ENCODE results near the gene ENPP6. TPM values are rescaled to one million over a fixed set of nuclear protein-coding genes. Genes with fewer than 3 reads are reported as not detected.

The ENPP6 gene
- total and polyA plus RNA-seq, 2 of the 13 experiments (the other 11 are each of a cell fraction or from before 2014, with no cell fraction given), result not detected

DNA sequence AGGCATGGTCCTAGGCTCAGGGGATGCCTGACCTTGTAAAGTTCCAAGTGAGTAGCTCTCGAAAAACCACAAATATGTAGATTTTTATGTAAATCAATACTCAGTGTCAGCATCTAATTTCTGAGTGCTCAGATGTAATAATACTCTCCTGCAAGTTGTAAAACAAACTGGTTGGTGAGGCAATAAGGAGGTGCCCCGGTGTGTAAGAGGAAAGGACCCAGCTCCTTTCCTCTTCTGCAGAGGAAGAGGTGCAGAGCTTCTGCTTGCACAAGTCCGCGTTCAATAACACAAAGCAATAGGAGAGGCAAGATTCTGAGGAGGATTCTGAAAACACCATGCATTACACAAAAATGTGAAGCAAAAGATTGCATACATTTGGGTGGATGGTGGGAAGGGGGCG is 43.6 kb upstream of the ENPP6 start:
- no TSS peak for BruUV-seq (replicated peaks)
- Histone ChIP-seq H3K4me1 (ENCODE audit: insufficient read depth, low read length) (peaks cover 9% of the 10 kb centered on the region), H4K20me1 (ENCODE audit: insufficient read depth, low read length) (no peaks in the 10 kb centered on the region), H3K4me3 (replicated peaks in 1 of 3; ENCODE audit: insufficient read depth in 1 of 3, low read depth in 2 of 3, low read length in 3 of 3) (no peak overlapping the region), H2AFZ (ENCODE audit: low read length) (no peak overlapping the region), H3K36me3 (replicated peaks in 1 of 2; ENCODE audit: control insufficient read depth in 1 of 2, insufficient read depth in 2 of 2, low read length in 2 of 2) (no peaks in the 10 kb centered on the region), H3K27ac (ENCODE audit: extremely low read length, insufficient read depth, low read length) (no peak overlapping the region), H3K79me2 (ENCODE audit: insufficient read depth, low read length) (no peaks in the 10 kb centered on the region), H3K4me2 (ENCODE audit: low read depth, low read length) (no peak overlapping the region), H3K27me3 (ENCODE audit: control insufficient read depth in 1 of 2, insufficient read depth in 2 of 2, low read length in 2 of 2) (peaks cover 3 to 12% of the 10 kb centered on the region in 2 experiments; a peak in 2 of 5 replicates), H3K9ac (ENCODE audit: insufficient read depth, low read depth, low read length) (no peak overlapping the region), H3K9me3 (ENCODE audit: low read length) (no peaks in the 10 kb centered on the region)
- CTCF ChIA-PET (ENCODE audit: low intra/inter-chr PET ratio, low total read pairs), result no interaction called here
- WGBS (ENCODE audit: low lambda C conversion rate), result 62% methylated on average over 5 of the region's 5 CpGs
- no peak for TF ChIP-seq NFE2L2 (IDR thresholded peaks at IDR 0.05; ENCODE audit: low read length)
- TF ChIP-seq NFKB2 (CRISPR knock-in tag; IDR thresholded peaks at IDR 0.05; ENCODE audit: borderline replicate concordance), result no peak
- TF ChIP-seq, protein P1, sequence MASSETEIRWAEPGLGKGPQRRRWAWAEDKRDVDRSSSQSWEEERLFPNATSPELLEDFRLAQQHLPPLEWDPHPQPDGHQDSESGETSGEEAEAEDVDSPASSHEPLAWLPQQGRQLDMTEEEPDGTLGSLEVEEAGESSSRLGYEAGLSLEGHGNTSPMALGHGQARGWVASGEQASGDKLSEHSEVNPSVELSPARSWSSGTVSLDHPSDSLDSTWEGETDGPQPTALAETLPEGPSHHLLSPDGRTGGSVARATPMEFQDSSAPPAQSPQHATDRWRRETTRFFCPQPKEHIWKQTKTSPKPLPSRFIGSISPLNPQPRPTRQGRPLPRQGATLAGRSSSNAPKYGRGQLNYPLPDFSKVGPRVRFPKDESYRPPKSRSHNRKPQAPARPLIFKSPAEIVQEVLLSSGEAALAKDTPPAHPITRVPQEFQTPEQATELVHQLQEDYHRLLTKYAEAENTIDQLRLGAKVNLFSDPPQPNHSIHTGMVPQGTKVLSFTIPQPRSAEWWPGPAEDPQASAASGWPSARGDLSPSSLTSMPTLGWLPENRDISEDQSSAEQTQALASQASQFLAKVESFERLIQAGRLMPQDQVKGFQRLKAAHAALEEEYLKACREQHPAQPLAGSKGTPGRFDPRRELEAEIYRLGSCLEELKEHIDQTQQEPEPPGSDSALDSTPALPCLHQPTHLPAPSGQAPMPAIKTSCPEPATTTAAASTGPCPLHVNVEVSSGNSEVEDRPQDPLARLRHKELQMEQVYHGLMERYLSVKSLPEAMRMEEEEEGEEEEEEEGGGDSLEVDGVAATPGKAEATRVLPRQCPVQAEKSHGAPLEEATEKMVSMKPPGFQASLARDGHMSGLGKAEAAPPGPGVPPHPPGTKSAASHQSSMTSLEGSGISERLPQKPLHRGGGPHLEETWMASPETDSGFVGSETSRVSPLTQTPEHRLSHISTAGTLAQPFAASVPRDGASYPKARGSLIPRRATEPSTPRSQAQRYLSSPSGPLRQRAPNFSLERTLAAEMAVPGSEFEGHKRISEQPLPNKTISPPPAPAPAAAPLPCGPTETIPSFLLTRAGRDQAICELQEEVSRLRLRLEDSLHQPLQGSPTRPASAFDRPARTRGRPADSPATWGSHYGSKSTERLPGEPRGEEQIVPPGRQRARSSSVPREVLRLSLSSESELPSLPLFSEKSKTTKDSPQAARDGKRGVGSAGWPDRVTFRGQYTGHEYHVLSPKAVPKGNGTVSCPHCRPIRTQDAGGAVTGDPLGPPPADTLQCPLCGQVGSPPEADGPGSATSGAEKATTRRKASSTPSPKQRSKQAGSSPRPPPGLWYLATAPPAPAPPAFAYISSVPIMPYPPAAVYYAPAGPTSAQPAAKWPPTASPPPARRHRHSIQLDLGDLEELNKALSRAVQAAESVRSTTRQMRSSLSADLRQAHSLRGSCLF (CRISPR knock-in tag; IDR thresholded peaks at IDR 0.05; ENCODE audit: borderline replicate concordance), result no peak
- TF ChIP-seq ZNF496 (CRISPR knock-in tag; IDR thresholded peaks at IDR 0.05; ENCODE audit: insufficient replicate concordance), result no peak
- no peak for TF ChIP-seq SKI (IDR thresholded peaks at IDR 0.05; ENCODE audit: partially characterized antibody)
- no peak for TF ChIP-seq ZNF775 (CRISPR knock-in tag; IDR thresholded peaks at IDR 0.05; ENCODE audit: borderline replicate concordance)
- no peak for TF ChIP-seq ZC3H4 (CRISPR knock-in tag; IDR thresholded peaks at IDR 0.05; ENCODE audit: borderline replicate concordance)
- TF ChIP-seq EED (CRISPR knock-in tag; IDR thresholded peaks at IDR 0.05), result no peak
- TF ChIP-seq, protein P2, sequence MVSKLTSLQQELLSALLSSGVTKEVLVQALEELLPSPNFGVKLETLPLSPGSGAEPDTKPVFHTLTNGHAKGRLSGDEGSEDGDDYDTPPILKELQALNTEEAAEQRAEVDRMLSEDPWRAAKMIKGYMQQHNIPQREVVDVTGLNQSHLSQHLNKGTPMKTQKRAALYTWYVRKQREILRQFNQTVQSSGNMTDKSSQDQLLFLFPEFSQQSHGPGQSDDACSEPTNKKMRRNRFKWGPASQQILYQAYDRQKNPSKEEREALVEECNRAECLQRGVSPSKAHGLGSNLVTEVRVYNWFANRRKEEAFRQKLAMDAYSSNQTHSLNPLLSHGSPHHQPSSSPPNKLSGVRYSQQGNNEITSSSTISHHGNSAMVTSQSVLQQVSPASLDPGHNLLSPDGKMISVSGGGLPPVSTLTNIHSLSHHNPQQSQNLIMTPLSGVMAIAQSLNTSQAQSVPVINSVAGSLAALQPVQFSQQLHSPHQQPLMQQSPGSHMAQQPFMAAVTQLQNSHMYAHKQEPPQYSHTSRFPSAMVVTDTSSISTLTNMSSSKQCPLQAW (CRISPR knock-in tag; IDR thresholded peaks at IDR 0.05), result no peak
- no peak for TF ChIP-seq ZNF747 (CRISPR knock-in tag; IDR thresholded peaks at IDR 0.05; ENCODE audit: borderline replicate concordance)
- TF ChIP-seq, protein P3, sequence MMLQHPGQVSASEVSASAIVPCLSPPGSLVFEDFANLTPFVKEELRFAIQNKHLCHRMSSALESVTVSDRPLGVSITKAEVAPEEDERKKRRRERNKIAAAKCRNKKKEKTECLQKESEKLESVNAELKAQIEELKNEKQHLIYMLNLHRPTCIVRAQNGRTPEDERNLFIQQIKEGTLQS (CRISPR knock-in tag; IDR thresholded peaks at IDR 0.05), result no peak
- no peak for TF ChIP-seq GTF3A (CRISPR knock-in tag; conservative IDR thresholded peaks at IDR 0.05)
- no peak for TF ChIP-seq ARID2 (CRISPR knock-in tag; IDR thresholded peaks at IDR 0.05; ENCODE audit: borderline replicate concordance)
- TF ChIP-seq STAG1 (CRISPR knock-in tag; IDR thresholded peaks at IDR 0.05), result no peak
- no peak for TF ChIP-seq HOXA3 (CRISPR knock-in tag; IDR thresholded peaks at IDR 0.05)
- TF ChIP-seq ZNF333 (CRISPR knock-in tag; IDR thresholded peaks at IDR 0.05; ENCODE audit: borderline replicate concordance), result no peak
- TF ChIP-seq, protein P4, sequence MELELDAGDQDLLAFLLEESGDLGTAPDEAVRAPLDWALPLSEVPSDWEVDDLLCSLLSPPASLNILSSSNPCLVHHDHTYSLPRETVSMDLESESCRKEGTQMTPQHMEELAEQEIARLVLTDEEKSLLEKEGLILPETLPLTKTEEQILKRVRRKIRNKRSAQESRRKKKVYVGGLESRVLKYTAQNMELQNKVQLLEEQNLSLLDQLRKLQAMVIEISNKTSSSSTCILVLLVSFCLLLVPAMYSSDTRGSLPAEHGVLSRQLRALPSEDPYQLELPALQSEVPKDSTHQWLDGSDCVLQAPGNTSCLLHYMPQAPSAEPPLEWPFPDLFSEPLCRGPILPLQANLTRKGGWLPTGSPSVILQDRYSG (CRISPR knock-in tag; IDR thresholded peaks at IDR 0.05), result no peak
- no peak for TF ChIP-seq ZNF703 (CRISPR knock-in tag; IDR thresholded peaks at IDR 0.05; ENCODE audit: borderline replicate concordance)
- no peak for TF ChIP-seq ZNF468 (CRISPR knock-in tag; IDR thresholded peaks at IDR 0.05)
- in situ Hi-C loops (cut with HindIII; ENCODE audit: extremely low pct_ligation_motif_present, low pct_unique_long_range_greater_than_20kb) (no loop called here), intact Hi-C loops (cut with micrococcal nuclease; ENCODE audit: unreplicated experiment) (loop anchor here (10.0 kb wide), 2 partner anchors 384 to 474 kb away; partner anchors contain the start of genes CASP3, CENPU and PRIMPOL)
- POLR2A ChIA-PET, result no interaction called here
- no peak for ATAC-seq
- no peak for FAIRE-seq
- DNase-seq (ENCODE audit: low spot score), result no peak

All from HepG2 (cell line).